Suprapubic skin (tissue), 4 donors: ENCODE measurements around the gene ZNF423.

Experiments used
- POLR2A ChIP-seq, 2 donors: fragments of 450-650 bp; IDR thresholded peaks; one replicate each; pipeline ENCODE4 v1.6.1; 2017; ENCODE audit warnings: antibody characterized with exemption in 2 of 2, mild to moderate bottlenecking in 2 of 2, moderate library complexity in 2 of 2
- POLR2AphosphoS5 ChIP-seq, 3 donors: sonication (generic); formaldehyde crosslinking; IDR thresholded peaks; one replicate each; pipeline ENCODE4 v1.6.1; 2017; ENCODE audit warnings: antibody characterized with exemption in 3 of 3
- TF ChIP-seq, protein P1 (sequence below), 2 donors: fragments of 200-600 bp in 1 of 2; fragments of 450-650 bp in 1 of 2; sonication (generic) in 1 of 2; IDR thresholded peaks; one replicate each; pipeline ENCODE4 v1.5.1; 2016 to 2019; ENCODE audit warnings: antibody characterized with exemption in 2 of 2, mild to moderate bottlenecking in 1 of 2, moderate library complexity in 1 of 2

DNA sequence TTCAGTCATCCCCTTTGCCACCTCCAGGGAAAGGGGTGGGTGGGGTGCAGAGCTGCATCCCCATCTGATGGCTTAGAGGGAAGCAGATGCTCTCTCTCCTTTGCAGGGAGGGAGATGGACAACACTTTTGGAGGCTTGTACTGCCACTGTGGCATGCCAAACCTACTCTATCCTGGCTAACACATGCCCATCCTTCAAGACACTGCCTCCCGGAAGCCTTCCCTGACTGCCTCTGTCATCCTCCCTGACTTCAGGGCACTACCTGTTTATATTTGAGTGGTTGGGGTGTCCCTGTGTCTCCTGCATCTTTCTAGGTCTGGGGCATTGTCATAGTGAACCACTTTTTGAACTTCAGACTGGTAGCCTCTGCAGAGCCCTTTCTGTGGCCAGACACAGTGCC, 202.3 kb downstream of the ZNF423 start:
- no peak for TF ChIP-seq POLR2A (IDR thresholded peaks at IDR 0.05)
- TF ChIP-seq, protein P1, sequence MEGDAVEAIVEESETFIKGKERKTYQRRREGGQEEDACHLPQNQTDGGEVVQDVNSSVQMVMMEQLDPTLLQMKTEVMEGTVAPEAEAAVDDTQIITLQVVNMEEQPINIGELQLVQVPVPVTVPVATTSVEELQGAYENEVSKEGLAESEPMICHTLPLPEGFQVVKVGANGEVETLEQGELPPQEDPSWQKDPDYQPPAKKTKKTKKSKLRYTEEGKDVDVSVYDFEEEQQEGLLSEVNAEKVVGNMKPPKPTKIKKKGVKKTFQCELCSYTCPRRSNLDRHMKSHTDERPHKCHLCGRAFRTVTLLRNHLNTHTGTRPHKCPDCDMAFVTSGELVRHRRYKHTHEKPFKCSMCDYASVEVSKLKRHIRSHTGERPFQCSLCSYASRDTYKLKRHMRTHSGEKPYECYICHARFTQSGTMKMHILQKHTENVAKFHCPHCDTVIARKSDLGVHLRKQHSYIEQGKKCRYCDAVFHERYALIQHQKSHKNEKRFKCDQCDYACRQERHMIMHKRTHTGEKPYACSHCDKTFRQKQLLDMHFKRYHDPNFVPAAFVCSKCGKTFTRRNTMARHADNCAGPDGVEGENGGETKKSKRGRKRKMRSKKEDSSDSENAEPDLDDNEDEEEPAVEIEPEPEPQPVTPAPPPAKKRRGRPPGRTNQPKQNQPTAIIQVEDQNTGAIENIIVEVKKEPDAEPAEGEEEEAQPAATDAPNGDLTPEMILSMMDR (IDR thresholded peaks at IDR 0.05) = no peak
- no peak for TF ChIP-seq POLR2AphosphoS5 (IDR thresholded peaks at IDR 0.05)
